ENCODE results near the gene ALAD. TPM values are rescaled to one million over a fixed set of nuclear protein-coding genes. Genes with fewer than 3 reads are reported as not detected.

The ALAD gene
- total and polyA plus RNA-seq, 2 of the 13 experiments (the other 11 are each of a cell fraction or from before 2014, with no cell fraction given) = 21.8 to 30.1 TPM

DNA sequence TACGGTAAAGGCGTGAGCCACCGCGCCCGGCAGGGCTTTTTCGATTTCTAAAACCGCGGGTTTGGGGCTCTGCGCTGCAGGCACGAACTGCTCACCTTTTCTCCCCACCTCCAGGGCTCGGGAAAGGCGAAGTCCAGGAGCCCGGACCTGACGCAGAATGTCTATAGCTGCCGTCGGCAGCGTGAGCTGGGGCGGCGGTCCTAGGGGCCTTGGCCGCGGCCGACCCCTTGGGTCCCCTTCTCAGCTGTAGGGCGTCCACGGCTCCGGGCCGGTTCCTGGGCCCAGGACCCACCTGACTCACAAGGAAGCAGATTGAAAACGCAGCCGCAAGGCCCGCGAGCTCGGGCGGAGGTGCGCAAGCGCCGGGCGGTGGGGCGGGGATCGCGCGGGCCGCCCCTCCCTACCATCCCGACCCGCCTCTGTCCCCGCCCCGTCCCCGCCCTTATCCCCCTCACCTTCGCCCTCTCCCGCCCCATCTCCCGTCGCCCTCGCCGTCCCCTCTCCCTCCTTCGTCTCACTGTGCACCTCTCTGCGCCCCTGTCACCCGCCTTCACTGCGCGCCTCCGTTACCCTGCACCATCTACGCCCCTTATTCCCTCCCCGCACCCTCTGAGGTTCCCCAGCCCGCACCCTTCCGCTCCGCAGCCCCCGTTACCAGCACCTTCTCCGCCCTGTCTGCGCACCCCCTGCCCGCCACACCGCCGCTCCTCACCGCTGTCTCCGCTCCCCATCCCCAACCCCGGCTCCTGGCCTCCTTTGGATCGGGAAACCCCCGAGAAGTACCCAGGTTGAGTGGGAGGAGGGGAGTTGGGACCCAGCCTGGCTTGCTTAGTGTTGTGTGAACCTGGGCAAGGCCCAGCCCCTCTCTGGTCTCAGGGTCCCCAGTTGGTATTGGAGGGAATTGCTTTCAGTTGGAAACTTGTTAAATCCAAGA lies 24.2 kb downstream of the ALAD start, which contains the start of gene HDHD3 (continued):
- TF ChIP-seq CBFB (CRISPR knock-in tag; IDR thresholded peaks at IDR 0.05) (peak; percentile 45; the same call in 1 of the 2 replicates), ARNT (IDR thresholded peaks at IDR 0.05) (no peak), TBL1XR1 (IDR thresholded peaks at IDR 0.05; ENCODE audit: borderline replicate concordance, low read length, partially characterized antibody) (no peak), MED13 (CRISPR knock-in tag; IDR thresholded peaks at IDR 0.05) (peak; percentile 36; the same call in 1 of the 2 replicates), BRCA1 (CRISPR knock-in tag; IDR thresholded peaks at IDR 0.05) (no peak), ZNF564 (CRISPR knock-in tag; IDR thresholded peaks at IDR 0.05) (no peak), ZNF550 (CRISPR knock-in tag; IDR thresholded peaks at IDR 0.05; ENCODE audit: borderline replicate concordance) (no peak), TBX3 (IDR thresholded peaks at IDR 0.05; ENCODE audit: borderline replicate concordance) (no peak), HNRNPL (IDR thresholded peaks at IDR 0.05; ENCODE audit: low read depth, low read length) (no peak), ZFP62 (CRISPR knock-in tag; IDR thresholded peaks at IDR 0.05) (no peak), ZBTB20 (CRISPR knock-in tag; IDR thresholded peaks at IDR 0.05; ENCODE audit: borderline replicate concordance, low read depth) (peak; percentile 39; the same call in 1 of the 2 replicates), ZNF790 (CRISPR knock-in tag; IDR thresholded peaks at IDR 0.05; ENCODE audit: borderline replicate concordance) (peak; percentile 56; the same call in 1 of the 2 replicates), GATAD2A (CRISPR knock-in tag; IDR thresholded peaks at IDR 0.05) (peak; percentile 36; the same call in 1 of the 2 replicates), CHCHD3 (CRISPR knock-in tag; IDR thresholded peaks at IDR 0.05) (no peak)
- TF ChIP-seq, protein P1, sequence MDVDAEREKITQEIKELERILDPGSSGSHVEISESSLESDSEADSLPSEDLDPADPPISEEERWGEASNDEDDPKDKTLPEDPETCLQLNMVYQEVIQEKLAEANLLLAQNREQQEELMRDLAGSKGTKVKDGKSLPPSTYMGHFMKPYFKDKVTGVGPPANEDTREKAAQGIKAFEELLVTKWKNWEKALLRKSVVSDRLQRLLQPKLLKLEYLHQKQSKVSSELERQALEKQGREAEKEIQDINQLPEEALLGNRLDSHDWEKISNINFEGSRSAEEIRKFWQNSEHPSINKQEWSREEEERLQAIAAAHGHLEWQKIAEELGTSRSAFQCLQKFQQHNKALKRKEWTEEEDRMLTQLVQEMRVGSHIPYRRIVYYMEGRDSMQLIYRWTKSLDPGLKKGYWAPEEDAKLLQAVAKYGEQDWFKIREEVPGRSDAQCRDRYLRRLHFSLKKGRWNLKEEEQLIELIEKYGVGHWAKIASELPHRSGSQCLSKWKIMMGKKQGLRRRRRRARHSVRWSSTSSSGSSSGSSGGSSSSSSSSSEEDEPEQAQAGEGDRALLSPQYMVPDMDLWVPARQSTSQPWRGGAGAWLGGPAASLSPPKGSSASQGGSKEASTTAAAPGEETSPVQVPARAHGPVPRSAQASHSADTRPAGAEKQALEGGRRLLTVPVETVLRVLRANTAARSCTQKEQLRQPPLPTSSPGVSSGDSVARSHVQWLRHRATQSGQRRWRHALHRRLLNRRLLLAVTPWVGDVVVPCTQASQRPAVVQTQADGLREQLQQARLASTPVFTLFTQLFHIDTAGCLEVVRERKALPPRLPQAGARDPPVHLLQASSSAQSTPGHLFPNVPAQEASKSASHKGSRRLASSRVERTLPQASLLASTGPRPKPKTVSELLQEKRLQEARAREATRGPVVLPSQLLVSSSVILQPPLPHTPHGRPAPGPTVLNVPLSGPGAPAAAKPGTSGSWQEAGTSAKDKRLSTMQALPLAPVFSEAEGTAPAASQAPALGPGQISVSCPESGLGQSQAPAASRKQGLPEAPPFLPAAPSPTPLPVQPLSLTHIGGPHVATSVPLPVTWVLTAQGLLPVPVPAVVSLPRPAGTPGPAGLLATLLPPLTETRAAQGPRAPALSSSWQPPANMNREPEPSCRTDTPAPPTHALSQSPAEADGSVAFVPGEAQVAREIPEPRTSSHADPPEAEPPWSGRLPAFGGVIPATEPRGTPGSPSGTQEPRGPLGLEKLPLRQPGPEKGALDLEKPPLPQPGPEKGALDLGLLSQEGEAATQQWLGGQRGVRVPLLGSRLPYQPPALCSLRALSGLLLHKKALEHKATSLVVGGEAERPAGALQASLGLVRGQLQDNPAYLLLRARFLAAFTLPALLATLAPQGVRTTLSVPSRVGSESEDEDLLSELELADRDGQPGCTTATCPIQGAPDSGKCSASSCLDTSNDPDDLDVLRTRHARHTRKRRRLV (CRISPR knock-in tag; IDR thresholded peaks at IDR 0.05) = no peak
- TF ChIP-seq, protein P2, sequence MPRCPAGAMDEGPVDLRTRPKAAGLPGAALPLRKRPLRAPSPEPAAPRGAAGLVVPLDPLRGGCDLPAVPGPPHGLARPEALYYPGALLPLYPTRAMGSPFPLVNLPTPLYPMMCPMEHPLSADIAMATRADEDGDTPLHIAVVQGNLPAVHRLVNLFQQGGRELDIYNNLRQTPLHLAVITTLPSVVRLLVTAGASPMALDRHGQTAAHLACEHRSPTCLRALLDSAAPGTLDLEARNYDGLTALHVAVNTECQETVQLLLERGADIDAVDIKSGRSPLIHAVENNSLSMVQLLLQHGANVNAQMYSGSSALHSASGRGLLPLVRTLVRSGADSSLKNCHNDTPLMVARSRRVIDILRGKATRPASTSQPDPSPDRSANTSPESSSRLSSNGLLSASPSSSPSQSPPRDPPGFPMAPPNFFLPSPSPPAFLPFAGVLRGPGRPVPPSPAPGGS (CRISPR knock-in tag; IDR thresholded peaks at IDR 0.05) = no peak; the same call in 1 of the 2 replicates
- TF ChIP-seq, protein P3, sequence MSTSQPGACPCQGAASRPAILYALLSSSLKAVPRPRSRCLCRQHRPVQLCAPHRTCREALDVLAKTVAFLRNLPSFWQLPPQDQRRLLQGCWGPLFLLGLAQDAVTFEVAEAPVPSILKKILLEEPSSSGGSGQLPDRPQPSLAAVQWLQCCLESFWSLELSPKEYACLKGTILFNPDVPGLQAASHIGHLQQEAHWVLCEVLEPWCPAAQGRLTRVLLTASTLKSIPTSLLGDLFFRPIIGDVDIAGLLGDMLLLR (CRISPR knock-in tag; IDR thresholded peaks at IDR 0.05) = peak; percentile 80
- TF ChIP-seq, protein P4, sequence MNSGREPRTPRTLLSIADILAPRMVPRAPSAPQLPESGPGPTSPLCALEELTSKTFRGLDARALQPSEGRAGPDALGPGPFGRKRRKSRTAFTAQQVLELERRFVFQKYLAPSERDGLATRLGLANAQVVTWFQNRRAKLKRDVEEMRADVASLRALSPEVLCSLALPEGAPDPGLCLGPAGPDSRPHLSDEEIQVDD (CRISPR knock-in tag; IDR thresholded peaks at IDR 0.05; ENCODE audit: borderline replicate concordance) = no peak
- TF ChIP-seq, protein P5, sequence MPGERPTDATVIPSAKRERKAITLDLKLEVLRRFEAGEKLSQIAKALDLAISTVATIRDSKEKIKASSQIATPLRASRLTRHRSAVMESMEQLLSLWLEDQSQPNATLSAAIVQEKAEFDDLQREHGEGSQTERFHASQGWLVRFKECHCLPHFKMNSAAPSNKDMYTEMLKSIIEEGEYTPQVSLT (CRISPR knock-in tag; IDR thresholded peaks at IDR 0.05; ENCODE audit: borderline replicate concordance, low read depth) = no peak
- TF ChIP-seq, protein P6, sequence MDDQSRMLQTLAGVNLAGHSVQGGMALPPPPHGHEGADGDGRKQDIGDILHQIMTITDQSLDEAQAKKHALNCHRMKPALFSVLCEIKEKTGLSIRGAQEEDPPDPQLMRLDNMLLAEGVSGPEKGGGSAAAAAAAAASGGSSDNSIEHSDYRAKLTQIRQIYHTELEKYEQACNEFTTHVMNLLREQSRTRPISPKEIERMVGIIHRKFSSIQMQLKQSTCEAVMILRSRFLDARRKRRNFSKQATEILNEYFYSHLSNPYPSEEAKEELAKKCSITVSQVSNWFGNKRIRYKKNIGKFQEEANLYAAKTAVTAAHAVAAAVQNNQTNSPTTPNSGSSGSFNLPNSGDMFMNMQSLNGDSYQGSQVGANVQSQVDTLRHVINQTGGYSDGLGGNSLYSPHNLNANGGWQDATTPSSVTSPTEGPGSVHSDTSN (CRISPR knock-in tag; IDR thresholded peaks at IDR 0.05; ENCODE audit: borderline replicate concordance) = no peak

Data from HepG2 (cell line).